Measurements from ENCODE around the gene SPAG9.
A peak's percentile ranks its signal among the peaks of the same experiment; 100 is the strongest.

SPAG9 gene

GRCh38 chr17:50986989-50987660 lies 133.5 kb downstream of the SPAG9 start:
- DNase-seq = no peak

- DNase-seq = no peak
These were observed 139.4 kb downstream of the SPAG9 start for GRCh38 chr17:50981279-50981678.

GRCh38 chr17:50979524-50979927 lies 141.1 kb downstream of the SPAG9 start:
- peak; percentile 11 for DNase-seq

GRCh38 chr17:50977487-50978159 lies 143.0 kb downstream of the SPAG9 start:
- no peak for DNase-seq

GRCh38 chr17:50976951-50977472 lies 143.7 kb downstream of the SPAG9 start:
- DNase-seq = peak; percentile 48

GRCh38 chr17:50973557-50974494 lies 146.8 kb downstream of the SPAG9 start:
- no peak for DNase-seq

- peak; percentile 85 for DNase-seq
These were observed 148.1 kb downstream of the SPAG9 start for GRCh38 chr17:50972577-50972976.

- no peak for DNase-seq
These were observed 152.9 kb downstream of the SPAG9 start for GRCh38 chr17:50967795-50968194.

GRCh38 chr17:50966163-50966666 lies 154.5 kb downstream of the SPAG9 start:
- no peak for DNase-seq

- DNase-seq = no peak
These were observed 157.5 kb downstream of the SPAG9 start for GRCh38 chr17:50963139-50963538.

GRCh38 chr17:50961282-50962220 lies 159.1 kb downstream of the SPAG9 start:
- no peak for DNase-seq

GRCh38 chr17:50959341-50959740 lies 161.3 kb downstream of the SPAG9 start:
- no peak for DNase-seq

GRCh38 chr17:50957600-50958575 lies 162.8 kb downstream of the SPAG9 start:
- no peak for DNase-seq

GRCh38 chr17:50956750-50957523 lies 163.7 kb downstream of the SPAG9 start:
- peak; percentile 77 for DNase-seq

GRCh38 chr17:50956409-50956749 lies 164.3 kb downstream of the SPAG9 start:
- no peak for DNase-seq

GRCh38 chr17:50955667-50956120 lies 165.0 kb downstream of the SPAG9 start:
- DNase-seq = no peak

GRCh38 chr17:50955160-50955559 lies 165.5 kb downstream of the SPAG9 start:
- DNase-seq = no peak

GRCh38 chr17:50954641-50955121 lies 166.0 kb downstream of the SPAG9 start:
- DNase-seq = no peak

- no peak for DNase-seq
These were observed 166.7 kb downstream of the SPAG9 start for GRCh38 chr17:50953831-50954601.

Measured in hematopoietic multipotent progenitor cell treated with erythropoietin and hydrocortisone succinate and interleukin-3 and kit ligand, for 4 days (in vitro differentiated cells).